Endothelial cell of umbilical vein (primary cell): ENCODE results near the gene JAZF1. TPM values are rescaled to one million over a fixed set of nuclear protein-coding genes. Genes with fewer than 3 reads are reported as not detected.

Experiments
- BruUV-seq: library from RNA; stranded (reverse); fragments of 400-500 nt; replicated peaks from 2 replicates; lab custom pipeline; 2021; lab: Mats Ljungman, UMichigan
- CTCF ChIA-PET: fragments of 300-600, 350-600 bp; sonication (Branson Sonifier 250); formaldehyde crosslinking; loops from one replicate; lab custom pipeline; 2021; ENCODE audit warnings: antibody characterized with exemption, inconsistent platforms; lab: Charles Lee
- POLR2A ChIA-PET: fragments of 300-600, 350-600 bp; sonication (Branson Sonifier 250); formaldehyde crosslinking; loops from one replicate; lab custom pipeline; 2021; ENCODE audit warnings: antibody characterized with exemption, inconsistent platforms; lab: Charles Lee
- DNase-seq: peaks from one replicate; pipeline ENCODE4 v3.0.0-alpha.2; 2011; ENCODE audit warnings: low read depth, low spot score
- FAIRE-seq: peaks from 2 replicates; lab custom pipeline; 2011; peaks lifted over from hg19 to GRCh38; lab: Jason Lieb, UNC
- H2AFZ ChIP-seq: 2 replicates; pipeline ENCODE4 v1.6.0; 2012; ENCODE audit warnings: low read depth, low read length, control low read depth, inconsistent platforms
- H3K27ac ChIP-seq: 2 replicates; pipeline ENCODE4 v1.5.1; 2011; ENCODE audit warnings: low read depth, mild to moderate bottlenecking, control low read depth, low read length, moderate library complexity; ENCODE audit not compliant: insufficient read depth
- H3K27me3 ChIP-seq, 2 experiments: 2 replicates each; pipeline versions ENCODE4 v1.6.0 to v1.6.1; 2011; ENCODE audit warnings: low read length in 2 of 2, mixed read lengths in 1 of 2; ENCODE audit not compliant: control insufficient read depth in 2 of 2, insufficient read depth in 2 of 2
- H3K36me3 ChIP-seq, 2 experiments: 2 replicates in 1 of 2; 3 replicates in 1 of 2; pipeline ENCODE4 v1.5.1; 2011; ENCODE audit warnings: low read length in 2 of 2, mild to moderate bottlenecking in 1 of 2, moderate library complexity in 1 of 2; ENCODE audit not compliant: control insufficient read depth in 2 of 2, insufficient read depth in 2 of 2; ENCODE audit errors: extremely low read depth in 1 of 2
- H3K4me1 ChIP-seq: 3 replicates; pipeline ENCODE4 v1.5.1; 2011; ENCODE audit warnings: mild to moderate bottlenecking, low read length; ENCODE audit not compliant: control insufficient read depth, insufficient read depth; ENCODE audit errors: extremely low read depth
- H3K4me2 ChIP-seq: 2 replicates; pipeline ENCODE4 v1.6.1; 2011; ENCODE audit warnings: low read length, control low read depth, mixed read lengths; ENCODE audit not compliant: insufficient read depth
- H3K4me3 ChIP-seq, 3 experiments: fragments of 200-600 bp in 1 of 3; sonication (generic), shearing (Covaris generic) in 1 of 3; replicated peaks in 1 of 3; 2 replicates each; pipeline ENCODE4 v1.5.1; 2011 to 2016; ENCODE audit warnings: control low read depth in 3 of 3, low read length in 3 of 3, mild to moderate bottlenecking in 2 of 3, inconsistent platforms in 1 of 3, low read depth in 1 of 3, moderate library complexity in 1 of 3; ENCODE audit not compliant: insufficient read depth in 1 of 3
- H3K79me2 ChIP-seq: 2 replicates; pipeline ENCODE4 v1.6.0; 2012; ENCODE audit warnings: low read length, inconsistent platforms; ENCODE audit not compliant: control insufficient read depth, insufficient read depth
- H3K9ac ChIP-seq: replicated peaks from 2 replicates; pipeline ENCODE3; 2011; ENCODE audit warnings: low read length, control low read depth; ENCODE audit not compliant: insufficient read depth; ENCODE audit errors: extremely low read depth
- H3K9me1 ChIP-seq: replicated peaks from 3 replicates; pipeline ENCODE4 v1.6.0; 2011; ENCODE audit warnings: mild to moderate bottlenecking, low read length; ENCODE audit not compliant: control insufficient read depth, insufficient read depth; ENCODE audit errors: extremely low read depth
- H3K9me3 ChIP-seq: replicated peaks from 2 replicates; pipeline ENCODE4 v1.5.1; 2012; ENCODE audit warnings: low read length, inconsistent platforms; ENCODE audit not compliant: control insufficient read depth, insufficient read depth
- H4K20me1 ChIP-seq: replicated peaks from 2 replicates; pipeline ENCODE3; 2011; ENCODE audit warnings: mild to moderate bottlenecking, low read length; ENCODE audit not compliant: control insufficient read depth, insufficient read depth; ENCODE audit errors: extremely low read depth
- EZH2 ChIP-seq: IDR thresholded peaks from 2 replicates; pipeline ENCODE4 v1.6.1; 2012; ENCODE audit warnings: borderline replicate concordance, low read depth, mild to moderate bottlenecking, moderate library complexity, low read length, inconsistent platforms; ENCODE audit not compliant: severe bottlenecking
- FOS ChIP-seq: IDR thresholded peaks from 2 replicates; pipeline ENCODE4 v1.6.1; 2011; ENCODE audit warnings: mild to moderate bottlenecking, low read length, moderate library complexity, borderline replicate concordance; ENCODE audit not compliant: insufficient read depth
- GATA2 ChIP-seq: IDR thresholded peaks from 2 replicates; pipeline ENCODE4 v1.7.0; 2011; ENCODE audit warnings: low read depth, mild to moderate bottlenecking, moderate library complexity, mixed read lengths, low read length; ENCODE audit not compliant: insufficient read length, insufficient read depth
- JUN ChIP-seq: IDR thresholded peaks from 2 replicates; pipeline ENCODE4 v1.6.1; 2011; ENCODE audit warnings: borderline replicate concordance, low read depth; ENCODE audit not compliant: insufficient read length, insufficient read depth
- MYC ChIP-seq: IDR thresholded peaks from one replicate; pipeline ENCODE4 v1.6.1; 2011; ENCODE audit warnings: mild to moderate bottlenecking, low read depth, low read length
- POLR2A ChIP-seq: IDR thresholded peaks from 2 replicates; pipeline ENCODE4 v1.6.1; 2012; ENCODE audit warnings: low read depth, mild to moderate bottlenecking, control low read depth, low read length
- POLR2AphosphoS5 ChIP-seq: IDR thresholded peaks from 2 replicates; pipeline ENCODE4 v1.6.1; 2012; ENCODE audit warnings: low read depth, mild to moderate bottlenecking, control low read depth, low read length, moderate library complexity; ENCODE audit not compliant: insufficient read depth
- dilution Hi-C: fragments of 300-500 bp; cut with MboI; formaldehyde crosslinking; loops from one replicate; pipeline ENCODE4 v1.15.0; 2019; ENCODE audit warnings: low sequenced_read_pairs; ENCODE audit not compliant: extremely low pct_ligation_motif_present
- intact Hi-C: fragments of 100-400 bp; cut with micrococcal nuclease; formaldehyde crosslinking; loops from one replicate; pipeline ENCODE4 v1.10.0; 2022
- polyA plus RNA-seq, 4 experiments: library from polyadenylated mRNA; depleted of rRNA in 3 of 4; stranded (reverse) in 3 of 4; unstranded in 1 of 4; fragments of >200 nt; gene quantifications; 2 replicates each; pipeline versions ENCODE4 v1.2.1 to v1.2.3, GENCODE V29; 2011 to 2012; ENCODE audit warnings: missing spikeins in 1 of 4
- total RNA-seq: library from RNA; stranded (reverse); gene quantifications from 2 replicates; pipeline ENCODE4 v1.2.3, GENCODE V29; 2021
- TF ChIP-seq, protein P1 (sequence below), 2 donors: IDR thresholded peaks; 1 replicate in 1 of 2; 2 replicates in 1 of 2; pipeline ENCODE4 v1.5.1; 2011; ENCODE audit warnings: low read length in 2 of 2, mild to moderate bottlenecking in 2 of 2, moderate library complexity in 2 of 2, control low read depth in 1 of 2, inconsistent platforms in 1 of 2, low read depth in 1 of 2; ENCODE audit not compliant: insufficient read depth in 1 of 2; ENCODE audit errors: extremely low read depth in 1 of 2
- TF ChIP-seq, protein P2 (sequence below): IDR thresholded peaks from 2 replicates; pipeline ENCODE4 v1.6.1; 2011; ENCODE audit not compliant: insufficient read depth, insufficient read length

The JAZF1 gene
- total and polyA plus RNA-seq, 2 donors (not counting 3 experiments of a cell fraction or from before 2014, with no cell fraction given), result 2.5 to 16.9 TPM

DNA sequence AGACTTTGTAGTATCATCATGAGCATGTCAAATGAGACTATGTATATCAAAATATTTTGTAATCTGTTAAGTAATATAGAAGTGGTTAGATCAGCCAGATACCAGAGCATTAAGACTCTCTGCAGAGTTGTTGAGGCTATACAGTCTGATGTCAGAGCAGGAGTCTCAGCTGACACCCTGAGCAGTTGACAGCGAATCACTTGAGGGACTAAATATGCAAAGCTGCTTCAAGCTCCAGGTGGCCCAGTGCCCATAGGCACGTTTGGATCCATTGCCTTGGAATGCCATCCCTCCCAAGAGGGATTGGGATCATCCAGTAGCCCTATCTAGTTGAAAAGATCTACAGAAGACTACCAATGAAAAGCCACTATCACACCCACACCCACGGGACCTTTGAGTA lies 230.5 kb downstream of the JAZF1 start:
- FAIRE-seq, result no peak
- Histone ChIP-seq H3K79me2 (no peaks in the 10 kb centered on the region), H3K27me3 (no peaks in the 10 kb centered on the region), H3K9ac (no peak overlapping the region), H3K4me2 (no peak overlapping the region), H3K4me1 (no peaks in the 10 kb centered on the region), H3K27ac (no peak overlapping the region), H3K36me3 (no peaks in the 10 kb centered on the region), H3K9me3 (no peaks in the 10 kb centered on the region), H2AFZ (no peak overlapping the region), H3K4me3 (no peak overlapping the region), H4K20me1 (no peaks in the 10 kb centered on the region), H3K9me1 (no peaks in the 10 kb centered on the region)
- dilution Hi-C loops (no loop called here), intact Hi-C loops (no loop called here)
- no peak for TF ChIP-seq POLR2AphosphoS5
- no peak for TF ChIP-seq JUN
- TF ChIP-seq, protein P1, sequence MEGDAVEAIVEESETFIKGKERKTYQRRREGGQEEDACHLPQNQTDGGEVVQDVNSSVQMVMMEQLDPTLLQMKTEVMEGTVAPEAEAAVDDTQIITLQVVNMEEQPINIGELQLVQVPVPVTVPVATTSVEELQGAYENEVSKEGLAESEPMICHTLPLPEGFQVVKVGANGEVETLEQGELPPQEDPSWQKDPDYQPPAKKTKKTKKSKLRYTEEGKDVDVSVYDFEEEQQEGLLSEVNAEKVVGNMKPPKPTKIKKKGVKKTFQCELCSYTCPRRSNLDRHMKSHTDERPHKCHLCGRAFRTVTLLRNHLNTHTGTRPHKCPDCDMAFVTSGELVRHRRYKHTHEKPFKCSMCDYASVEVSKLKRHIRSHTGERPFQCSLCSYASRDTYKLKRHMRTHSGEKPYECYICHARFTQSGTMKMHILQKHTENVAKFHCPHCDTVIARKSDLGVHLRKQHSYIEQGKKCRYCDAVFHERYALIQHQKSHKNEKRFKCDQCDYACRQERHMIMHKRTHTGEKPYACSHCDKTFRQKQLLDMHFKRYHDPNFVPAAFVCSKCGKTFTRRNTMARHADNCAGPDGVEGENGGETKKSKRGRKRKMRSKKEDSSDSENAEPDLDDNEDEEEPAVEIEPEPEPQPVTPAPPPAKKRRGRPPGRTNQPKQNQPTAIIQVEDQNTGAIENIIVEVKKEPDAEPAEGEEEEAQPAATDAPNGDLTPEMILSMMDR (IDR thresholded peaks at IDR 0.05; ENCODE audit: extremely low read depth in 1 of 2, insufficient read depth in 1 of 2, low read depth in 1 of 2, low read length in 2 of 2), result no peak
- no peak for TF ChIP-seq EZH2
- TF ChIP-seq MYC, result no peak
- TF ChIP-seq FOS, result no peak
- no peak for TF ChIP-seq GATA2
- no peak for TF ChIP-seq POLR2A
- TF ChIP-seq, protein P2, sequence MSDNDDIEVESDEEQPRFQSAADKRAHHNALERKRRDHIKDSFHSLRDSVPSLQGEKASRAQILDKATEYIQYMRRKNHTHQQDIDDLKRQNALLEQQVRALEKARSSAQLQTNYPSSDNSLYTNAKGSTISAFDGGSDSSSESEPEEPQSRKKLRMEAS, result no peak
- no peak for DNase-seq
- ChIA-PET CTCF (interaction anchor here (0.9 to 1.2 kb wide), 2 partner anchors 11 to 14 kb away, joined by 3 read pairs; no protein-coding TSS in a partner anchor), POLR2A (no interaction called here)
- no TSS peak for BruUV-seq
